Endodermal cell (in vitro differentiated cells): ENCODE results near the gene TCF21. TPM values are rescaled to one million over a fixed set of nuclear protein-coding genes. Genes with fewer than 3 reads are reported as not detected.
"Not testable (repeated sequence)": the region's sequence is repeated elsewhere in the genome, so short reads cannot be mapped to it uniquely, and the experiment has no call there.

Source experiments
- DNase-seq: peaks from one replicate; pipeline ENCODE4 v3.0.0-alpha.2; 2017
- H3K27ac ChIP-seq: 2 replicates; pipeline ENCODE4 v1.5.1; 2013; ENCODE audit warnings: mild to moderate bottlenecking, low read depth, low read length, moderate library complexity
- H3K27me3 ChIP-seq: 2 replicates; pipeline ENCODE4 v1.6.1; 2013; ENCODE audit warnings: mild to moderate bottlenecking, low read length, moderate library complexity; ENCODE audit not compliant: insufficient read depth, control insufficient read depth, poor library complexity, severe bottlenecking
- H3K36me3 ChIP-seq: 2 replicates; pipeline ENCODE4 v1.7.0; 2013; ENCODE audit warnings: mild to moderate bottlenecking, low read length, moderate library complexity; ENCODE audit not compliant: control insufficient read depth, insufficient read depth
- H3K4me1 ChIP-seq: one replicate; pipeline ENCODE4 v1.7.0; 2013; ENCODE audit warnings: low read length; ENCODE audit not compliant: control insufficient read depth, insufficient read depth
- H3K4me3 ChIP-seq: 2 replicates; pipeline ENCODE4 v1.5.1; 2013; ENCODE audit warnings: mild to moderate bottlenecking, low read length, moderate library complexity
- H3K9ac ChIP-seq: 2 replicates; pipeline ENCODE4 v1.6.1; 2013; ENCODE audit warnings: mild to moderate bottlenecking, low read length, moderate library complexity; ENCODE audit not compliant: poor library complexity, severe bottlenecking; ENCODE audit errors: extremely low read depth
- H3K9me3 ChIP-seq: 2 replicates; pipeline ENCODE4 v1.6.1; 2013; ENCODE audit warnings: mild to moderate bottlenecking, low read length, moderate library complexity; ENCODE audit not compliant: control insufficient read depth
- H3K27ac Mint-ChIP-seq: 2 replicates; pipeline ENCODE4 v1.8.0; 2020; ENCODE audit warnings: mixed read lengths
- H3K27me3 Mint-ChIP-seq: 2 replicates; pipeline ENCODE4 v1.8.0; 2021; ENCODE audit warnings: mild to moderate bottlenecking, mixed read lengths; ENCODE audit not compliant: insufficient read depth
- H3K36me3 Mint-ChIP-seq: 2 replicates; pipeline ENCODE4 v1.8.0; 2020; ENCODE audit warnings: low read depth, mixed read lengths
- H3K4me1 Mint-ChIP-seq: 2 replicates; pipeline ENCODE4 v1.8.0; 2020; ENCODE audit warnings: mixed read lengths
- H3K4me3 Mint-ChIP-seq: 2 replicates; pipeline ENCODE4 v1.8.0; 2020; ENCODE audit warnings: mild to moderate bottlenecking, moderate library complexity, mixed read lengths
- H3K9me3 Mint-ChIP-seq: 2 replicates; pipeline ENCODE4 v1.8.0; 2020; ENCODE audit warnings: mild to moderate bottlenecking, mixed read lengths
- CTCF ChIP-seq: fragments of 200-600 bp; sonication (generic); conservative IDR thresholded peaks from 2 replicates; pipeline ENCODE4 v1.5.0; 2021; ENCODE audit warnings: antibody characterized with exemption, mild to moderate bottlenecking
- WGBS, 2 experiments: methylation state at CpG; one replicate each; pipeline versions ENCODE4 v1.1.5 to v1.1.7; 2013; ENCODE audit warnings: missing lambda C conversion rate in 2 of 2, mixed read lengths in 1 of 2; ENCODE audit not compliant: insufficient coverage in 1 of 2, insufficient read length in 1 of 2; 5-methylcytosine and 5-hydroxymethylcytosine counted together
- total RNA-seq, 2 donors: library from RNA; stranded (reverse); fragmentation: NEBNext Ultra II Directional in 1 of 2; extraction: Animal tissue kit (Norgen Biotek cat#: 25700) in 1 of 2; gene quantifications; 2 replicates in 1 of 2; 3 replicates in 1 of 2; pipeline ENCODE4 v1.2.1, GENCODE V29; 2021

TCF21 gene
- total RNA-seq, 2 donors from 2014 or later: 0.11 TPM; not detected in 1

- Mint-ChIP-seq H3K9me3 (no peaks in the 10 kb centered on the region), H3K4me3 (no peak overlapping the region), H3K36me3 (no peaks in the 10 kb centered on the region), H3K27me3 (no peaks in the 10 kb centered on the region), H3K4me1 (peaks cover 5% of the 10 kb centered on the region), H3K27ac (no peak overlapping the region)
- Histone ChIP-seq H3K4me3 (no peak overlapping the region), H3K9ac (no peak overlapping the region), H3K27me3 (no peaks in the 10 kb centered on the region), H3K36me3 (no peaks in the 10 kb centered on the region), H3K4me1 (no peaks in the 10 kb centered on the region), H3K9me3 (no peaks in the 10 kb centered on the region), H3K27ac (no peak overlapping the region)
- 11 to 20% methylated on average over 6 of the region's 6 CpGs for WGBS, 2 experiments
- peak; percentile 93 for TF ChIP-seq CTCF
- DNase-seq: peak; percentile 84
Observed at GRCh38 chr6:133923938-133924593, 35.2 kb downstream of the TCF21 start.

- 88 to 94% methylated on average over 4 to 6 of the region's 6 CpGs for WGBS, 2 experiments
- not testable (repeated sequence) for H3K9me3 ChIP-seq, H3K4me1 Mint-ChIP-seq, H3K4me1 ChIP-seq, H3K27me3 Mint-ChIP-seq, H3K27ac Mint-ChIP-seq, DNase-seq, H3K4me3 ChIP-seq, H3K27me3 ChIP-seq, H3K36me3 Mint-ChIP-seq, H3K36me3 ChIP-seq, H3K9ac ChIP-seq, H3K27ac ChIP-seq, H3K4me3 Mint-ChIP-seq
- peaks cover 13% of the 10 kb centered on the region for H3K9me3 Mint-ChIP-seq
Observed at GRCh38 chr6:133931221-133931620, 42.3 kb downstream of the TCF21 start.

- not testable (repeated sequence) for H3K36me3 ChIP-seq, DNase-seq, H3K27me3 ChIP-seq, H3K9me3 ChIP-seq, H3K4me1 ChIP-seq, H3K4me3 ChIP-seq, H3K27me3 Mint-ChIP-seq, H3K27ac Mint-ChIP-seq, H3K36me3 Mint-ChIP-seq, H3K4me3 Mint-ChIP-seq, H3K27ac ChIP-seq, H3K9ac ChIP-seq, H3K4me1 Mint-ChIP-seq
- H3K9me3 Mint-ChIP-seq: peaks cover 13% of the 10 kb centered on the region
- WGBS, 2 experiments: 94 to 100% methylated on average over 1 to 3 of the region's 3 CpGs
Observed at GRCh38 chr6:133936352-133936751, 47.4 kb downstream of the TCF21 start.

GRCh38 chr6:133937909-133938308 is 49.0 kb downstream of the TCF21 start:
- H3K4me3 Mint-ChIP-seq: no peak overlapping the region
- H3K4me3 ChIP-seq: no peak overlapping the region
- H3K27ac Mint-ChIP-seq: no peak overlapping the region
- no peaks in the 10 kb centered on the region for H3K27me3 ChIP-seq
- no peaks in the 10 kb centered on the region for H3K4me1 Mint-ChIP-seq
- no peaks in the 10 kb centered on the region for H3K4me1 ChIP-seq
- H3K9me3 Mint-ChIP-seq: peaks cover 13% of the 10 kb centered on the region
- no peaks in the 10 kb centered on the region for H3K9me3 ChIP-seq
- H3K9ac ChIP-seq: no peak overlapping the region
- H3K36me3 ChIP-seq: no peaks in the 10 kb centered on the region
- no peaks in the 10 kb centered on the region for H3K36me3 Mint-ChIP-seq
- no peaks in the 10 kb centered on the region for H3K27me3 Mint-ChIP-seq
- no peak overlapping the region for H3K27ac ChIP-seq
- no peak for DNase-seq
- no peak for TF ChIP-seq CTCF
